Caki2 (cell line): Measurements from ENCODE around the gene PDZD2. TPM values are rescaled to one million over a fixed set of nuclear protein-coding genes. Genes with fewer than 3 reads are reported as not detected.
"Not testable (repeated sequence)": the region's sequence is repeated elsewhere in the genome, so short reads cannot be mapped to it uniquely, and the experiment has no call there.

Source experiments
- DNase-seq: peaks from one replicate; pipeline ENCODE4 v3.0.0-alpha.2; 2015; ENCODE audit warnings: low read depth
- in situ Hi-C: cut with HindIII; loops from 2 replicates; pipeline ENCODE4 v1.10.0; 2016; ENCODE audit warnings: low sequenced_read_pairs, low pct_unique_long_range_greater_than_20kb, mixed read lengths
- total RNA-seq: library from RNA; depleted of rRNA; stranded (reverse); fragments of >200 nt; shearing (Covaris generic); gene quantifications from 2 replicates; pipeline ENCODE4 v1.2.3, GENCODE V29; 2014; ENCODE audit warnings: low replicate concordance

Gene PDZD2
- total RNA-seq, 1 experiment from 2014 or later: 0.17 TPM

DNA sequence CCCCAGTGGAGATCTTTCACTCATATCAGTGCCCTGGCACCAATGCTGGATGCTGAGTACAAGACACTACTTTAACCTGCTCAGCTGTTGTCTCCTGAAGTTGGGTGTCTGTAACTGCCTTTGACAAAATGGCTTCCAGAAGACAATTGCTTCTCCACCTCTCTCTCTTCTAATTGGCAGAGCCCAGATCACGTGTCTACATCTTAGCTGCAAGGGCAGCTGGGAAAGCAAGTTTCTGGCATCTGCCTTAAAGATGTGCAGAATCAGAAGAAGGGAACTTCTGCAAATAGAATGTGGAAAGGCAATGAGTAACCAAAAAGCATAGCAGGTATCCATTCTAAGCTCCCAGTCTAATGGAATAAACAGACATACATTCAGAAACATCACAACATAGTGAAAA, 81.1 kb downstream of the PDZD2 start:
- no peak for DNase-seq
- in situ Hi-C loops: no loop called here

DNA sequence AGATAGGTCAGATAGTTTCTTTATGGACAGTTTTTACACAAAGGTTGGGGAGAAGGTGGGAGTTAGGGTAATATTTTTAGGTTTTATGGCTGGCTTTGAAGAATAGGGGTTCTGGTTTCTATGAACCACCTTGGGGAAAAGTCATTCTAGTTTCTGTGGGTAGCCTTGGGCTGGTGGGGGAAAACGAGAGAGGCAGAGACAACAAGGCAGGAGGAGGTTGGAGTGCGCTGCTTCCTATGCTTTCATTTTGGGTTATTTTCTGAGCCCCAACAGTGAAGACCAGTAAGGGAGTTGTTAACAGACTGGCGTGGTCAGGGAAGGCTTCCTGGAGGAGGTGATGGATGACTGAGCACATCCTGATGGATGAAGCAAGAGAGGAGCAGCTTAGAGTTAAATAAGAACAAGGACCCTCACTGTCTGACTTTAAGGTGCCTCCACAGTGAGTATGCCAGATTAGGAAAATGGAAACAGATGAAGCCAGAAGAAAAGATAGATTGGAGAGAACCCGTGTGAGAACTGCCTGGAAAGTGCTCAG, 81.9 kb downstream of the PDZD2 start:
- DNase-seq: no peak
- in situ Hi-C loops: no loop called here

DNA sequence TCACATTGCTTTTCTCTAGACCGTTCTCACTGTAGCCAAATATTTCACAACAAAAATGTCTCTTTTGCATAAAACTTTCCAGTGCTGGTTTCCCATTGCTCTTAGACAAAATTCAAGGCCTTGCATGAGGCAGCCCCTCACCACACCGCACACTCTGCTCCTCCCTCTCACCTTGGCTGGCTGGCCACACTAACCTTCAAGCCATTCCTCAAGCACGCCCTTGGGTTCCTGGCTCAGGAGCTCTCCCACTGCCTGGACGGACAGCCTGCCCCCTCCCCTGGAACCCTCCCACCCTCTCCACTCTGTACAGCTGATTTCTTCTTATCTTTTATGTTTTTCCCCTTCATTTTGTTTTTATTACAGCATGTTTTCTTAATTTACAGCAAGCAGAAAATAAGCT, 83.2 kb downstream of the PDZD2 start:
- DNase-seq: no peak
- in situ Hi-C loops: no loop called here

DNA sequence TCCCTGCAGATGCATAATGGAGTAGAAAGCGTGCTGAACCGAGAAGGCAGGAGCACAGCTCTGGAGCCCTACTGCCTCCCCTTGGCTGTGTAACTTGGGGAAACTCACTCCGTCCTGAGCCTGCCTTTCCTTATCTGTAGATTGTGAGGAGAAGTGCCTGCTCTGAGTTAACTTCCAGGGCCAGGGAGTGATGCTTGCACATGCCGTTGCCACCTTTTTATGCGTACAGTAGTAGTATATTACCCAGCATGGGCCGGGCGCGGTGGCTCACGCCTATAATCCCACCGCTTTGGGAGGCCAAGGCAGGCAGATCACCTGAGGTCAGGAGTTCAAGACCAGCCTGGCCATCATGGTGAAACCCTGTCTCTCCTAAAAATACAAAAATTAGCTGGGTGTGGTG, 87.1 kb downstream of the PDZD2 start:
- in situ Hi-C loops: no loop called here
- DNase-seq: no peak

DNA sequence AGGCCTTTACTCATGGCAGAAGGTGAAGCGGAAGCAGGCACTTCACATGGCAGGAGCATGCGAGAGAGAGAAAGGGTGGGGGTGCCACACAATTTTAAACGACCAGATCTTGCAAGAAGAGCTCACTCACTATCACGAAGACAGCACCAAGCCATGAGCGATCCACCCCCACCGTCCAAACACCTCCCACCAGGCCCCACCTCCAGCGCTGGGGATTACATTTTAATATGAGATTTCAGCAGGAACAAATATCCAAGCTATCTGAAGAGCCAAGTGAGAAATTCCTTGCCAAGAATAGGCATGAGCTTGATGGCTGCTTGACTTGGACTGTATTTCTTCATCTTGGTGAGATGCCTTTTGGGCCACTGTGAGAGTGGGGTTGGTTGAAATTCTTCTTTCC, 88.0 kb downstream of the PDZD2 start:
- in situ Hi-C loops: no loop called here

DNA sequence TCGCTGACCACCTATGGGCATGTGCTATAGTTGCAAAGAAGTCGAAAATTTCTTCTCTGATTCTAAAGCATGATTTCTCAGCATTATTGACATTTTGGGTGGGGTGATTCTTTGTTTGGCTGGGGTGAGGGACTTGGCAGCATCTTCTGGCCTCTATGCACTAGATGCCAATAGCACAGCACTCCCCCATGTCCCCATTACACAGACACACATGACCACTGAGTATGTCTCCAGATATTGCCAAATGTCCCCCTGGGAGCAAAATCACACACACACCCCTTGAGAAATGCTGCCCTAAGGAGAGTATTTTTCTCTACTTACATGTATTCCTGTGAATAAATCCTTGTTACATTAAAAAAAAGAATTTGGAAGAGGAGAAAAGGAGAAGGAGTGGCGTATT, 89.1 kb downstream of the PDZD2 start:
- DNase-seq: no peak
- in situ Hi-C loops: no loop called here

More for the DNA sequence above, 88.0 kb downstream of the PDZD2 start:
- no peak for DNase-seq

DNA sequence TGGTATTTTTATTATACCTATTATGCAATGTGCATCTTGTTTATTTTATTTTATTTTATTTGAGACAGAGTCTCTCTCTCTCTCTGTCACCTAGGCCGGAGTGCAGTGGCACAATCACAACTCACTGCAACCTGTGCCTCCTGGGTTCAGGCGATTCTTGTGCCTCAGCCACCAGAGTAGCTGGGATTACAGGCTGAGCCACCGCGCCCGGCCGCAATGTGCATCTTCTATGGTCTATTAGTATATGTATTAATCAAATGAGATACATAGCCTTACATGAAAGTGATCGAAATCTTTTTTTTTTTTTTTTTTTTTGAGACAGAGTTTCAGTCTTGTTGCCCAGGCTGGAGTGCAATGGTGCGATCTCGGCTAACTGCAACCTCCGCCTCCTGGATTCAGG, 89.9 kb downstream of the PDZD2 start:
- in situ Hi-C loops, DNase-seq: not testable (repeated sequence)

DNA sequence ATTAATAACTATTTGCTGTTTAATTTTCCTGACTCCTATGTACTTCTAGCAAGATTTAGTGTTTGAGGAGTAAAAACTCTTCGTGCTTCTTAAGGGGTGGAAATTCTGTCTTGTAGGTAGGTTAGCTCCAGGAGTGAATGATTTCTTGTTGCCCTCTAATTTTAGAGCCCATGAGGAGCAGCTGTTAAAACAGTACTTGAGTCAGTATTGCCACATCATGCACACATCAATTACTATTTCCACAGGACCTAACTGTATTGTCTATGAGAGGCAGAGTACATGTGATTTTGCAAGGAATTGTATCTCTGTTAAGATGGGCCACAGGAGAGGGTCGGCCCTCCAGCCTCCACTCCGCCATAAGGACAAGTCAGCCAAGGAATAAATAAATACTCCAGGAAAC, 91.2 kb downstream of the PDZD2 start:
- DNase-seq: no peak
- in situ Hi-C loops: no loop called here

DNA sequence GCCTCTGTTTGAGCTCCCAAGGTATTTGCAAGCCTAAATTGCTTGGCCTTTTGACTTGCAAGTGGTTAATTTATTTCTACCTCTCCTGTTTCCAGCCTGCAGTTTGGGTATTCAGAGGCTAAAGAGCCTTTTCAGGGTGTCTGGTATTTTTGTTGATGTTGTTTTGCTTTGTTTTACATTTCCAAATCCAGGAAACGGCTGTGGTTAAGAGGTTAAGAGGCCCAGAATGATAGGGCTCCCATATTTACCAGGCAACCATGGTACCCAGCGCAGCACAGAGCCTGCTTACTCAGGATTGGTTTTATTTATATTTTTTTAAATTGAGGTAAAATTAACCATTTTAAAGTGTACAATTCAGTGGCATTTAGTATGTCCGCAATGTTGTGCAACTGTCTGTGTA, 92.1 kb downstream of the PDZD2 start:
- DNase-seq: no peak
- in situ Hi-C loops: no loop called here

DNA sequence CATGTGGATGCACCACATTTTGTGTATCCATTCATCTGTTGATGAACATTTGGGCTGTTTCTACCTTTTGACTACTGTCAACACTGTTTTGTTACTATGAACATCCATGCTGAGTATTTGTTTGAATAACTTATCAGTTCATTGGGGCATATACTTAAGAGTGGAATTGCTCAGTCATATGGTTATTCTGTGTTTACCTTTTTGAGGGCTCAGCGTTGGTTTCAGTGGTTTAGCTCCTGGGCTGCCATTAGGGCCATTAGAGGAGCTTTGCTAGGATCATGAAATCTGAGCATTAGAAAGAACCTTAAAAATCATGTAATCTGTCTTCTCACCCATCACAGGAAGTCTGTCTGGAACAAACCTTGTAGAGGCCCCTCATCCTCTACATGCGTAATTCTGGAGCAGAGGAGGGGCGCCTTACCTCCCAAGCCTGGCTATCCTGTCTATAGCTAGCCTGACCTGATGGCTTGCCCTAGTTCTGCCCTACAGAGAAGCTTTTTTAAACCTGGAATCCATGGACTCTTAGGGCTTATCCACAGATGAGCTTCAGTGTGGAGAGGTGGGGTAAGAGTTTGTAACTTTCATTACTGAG, 92.9 kb downstream of the PDZD2 start:
- in situ Hi-C loops: no loop called here
- no peak for DNase-seq

DNA sequence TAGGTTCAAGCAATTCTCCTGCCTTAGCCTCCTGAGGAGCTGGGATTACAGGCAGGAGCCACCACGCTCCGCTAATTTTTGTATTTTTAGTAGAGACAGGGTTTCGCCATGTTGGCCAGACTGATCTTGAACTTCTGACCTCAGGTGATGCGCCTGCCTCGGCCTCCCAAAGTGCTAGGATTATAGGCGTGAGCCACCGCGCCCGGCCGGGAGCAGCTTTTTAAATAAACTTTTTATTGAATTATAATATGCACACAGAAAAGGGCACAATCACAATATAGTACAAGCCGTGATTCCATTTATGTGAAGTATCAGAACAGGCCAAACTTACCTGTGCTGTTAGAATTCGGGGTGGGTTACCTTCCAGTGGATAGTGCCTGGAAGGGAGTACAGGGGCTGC, 93.9 kb downstream of the PDZD2 start:
- DNase-seq, in situ Hi-C loops: not testable (repeated sequence)

DNA sequence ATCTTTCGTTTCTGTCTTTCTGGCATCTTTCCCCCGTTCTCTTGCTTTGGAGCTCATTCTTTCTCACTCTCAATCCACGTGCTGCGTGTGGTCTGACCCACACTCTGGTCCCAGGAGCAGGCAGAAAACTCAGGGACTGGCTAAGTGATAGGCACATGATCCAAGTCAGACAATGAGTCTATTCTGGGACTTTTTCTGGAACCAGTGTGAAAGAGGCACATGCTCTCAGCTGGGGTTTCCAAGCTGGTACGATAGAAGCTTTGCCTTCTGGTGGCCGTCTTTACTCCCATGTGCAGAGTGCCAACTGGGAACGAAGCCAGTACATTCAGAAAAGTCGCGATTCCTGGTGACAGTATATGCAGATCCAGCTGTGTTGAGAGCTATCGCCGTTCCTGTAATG, 94.4 kb downstream of the PDZD2 start:
- in situ Hi-C loops: no loop called here
- DNase-seq: no peak

DNA sequence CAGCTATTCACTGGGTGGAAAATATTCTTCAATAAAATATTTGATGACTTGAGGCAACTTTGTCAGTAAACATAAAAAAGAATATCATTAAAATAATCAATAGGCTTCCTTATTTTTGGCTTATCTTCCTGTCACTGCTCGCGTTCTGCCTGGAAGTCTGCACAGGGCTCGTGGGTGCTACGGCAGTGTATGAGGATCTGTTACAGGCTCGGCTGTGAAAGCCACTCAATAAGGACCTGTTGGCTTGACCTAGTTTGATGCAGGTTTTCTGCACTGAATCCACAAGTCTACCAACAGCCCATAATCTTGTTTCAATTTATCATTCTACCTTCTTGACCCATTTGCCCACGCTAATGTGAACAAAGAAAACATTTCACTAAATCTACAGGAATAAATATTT, 97.2 kb downstream of the PDZD2 start:
- in situ Hi-C loops: no loop called here
- DNase-seq: no peak

DNA sequence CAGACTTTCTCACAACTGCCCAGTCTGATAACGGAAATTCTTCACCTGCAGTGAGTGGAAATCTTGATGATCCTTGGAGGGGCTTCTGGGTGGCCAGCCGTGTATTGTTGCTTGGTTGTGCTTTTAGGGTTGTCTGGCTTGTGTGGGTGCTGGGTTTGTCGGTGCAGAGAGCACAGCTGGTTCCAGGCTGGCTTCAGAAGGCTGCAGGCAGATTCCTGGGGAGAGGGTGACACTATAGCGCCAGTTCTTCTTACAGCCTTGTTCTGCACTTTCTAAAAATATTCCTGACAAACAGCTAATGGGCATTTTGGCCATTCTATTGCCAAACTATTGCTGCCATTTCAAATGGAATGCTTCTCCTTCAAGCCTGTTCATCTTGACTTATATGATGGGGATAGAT, 99.3 kb downstream of the PDZD2 start:
- in situ Hi-C loops: no loop called here
- no peak for DNase-seq

DNA sequence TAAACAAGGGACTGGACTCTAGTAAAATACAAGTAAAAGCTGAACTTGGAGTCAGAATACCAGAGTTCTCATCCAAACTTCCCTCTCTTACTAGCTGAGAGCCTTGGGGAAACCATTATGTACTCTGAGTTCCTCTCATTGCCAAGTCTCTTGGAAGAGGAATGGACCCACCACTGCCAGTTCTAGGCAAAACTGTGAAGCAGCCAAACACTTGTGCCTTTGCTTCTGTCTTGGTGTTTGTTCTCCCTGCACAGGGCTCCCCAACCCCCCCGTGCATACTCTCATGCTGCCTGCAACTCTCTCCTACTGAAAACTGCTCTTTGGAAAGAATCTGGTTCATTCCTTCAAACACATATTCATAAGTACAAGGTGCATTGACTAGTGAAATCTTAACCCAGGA, 102.6 kb downstream of the PDZD2 start:
- in situ Hi-C loops: no loop called here
- no peak for DNase-seq

DNA sequence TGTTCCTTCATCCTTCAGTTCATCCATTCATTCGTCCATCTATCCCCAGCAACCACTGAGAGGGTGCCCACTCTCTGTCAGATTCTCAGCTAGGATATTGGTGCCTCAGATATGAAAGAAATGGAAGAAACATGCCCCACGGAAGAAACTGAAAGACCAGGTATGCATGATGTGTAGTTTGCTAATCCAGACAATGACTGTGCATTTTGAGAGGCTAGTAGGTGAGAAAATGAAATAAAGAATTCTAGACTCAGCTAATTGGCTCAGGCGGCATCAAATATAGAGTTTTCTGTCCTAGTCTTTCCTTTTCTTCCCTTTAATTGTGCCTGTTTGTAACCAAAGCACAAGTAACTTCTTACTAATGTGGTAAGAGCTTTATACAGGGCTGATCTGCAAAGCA, 104.7 kb downstream of the PDZD2 start:
- no peak for DNase-seq
- in situ Hi-C loops: no loop called here

DNA sequence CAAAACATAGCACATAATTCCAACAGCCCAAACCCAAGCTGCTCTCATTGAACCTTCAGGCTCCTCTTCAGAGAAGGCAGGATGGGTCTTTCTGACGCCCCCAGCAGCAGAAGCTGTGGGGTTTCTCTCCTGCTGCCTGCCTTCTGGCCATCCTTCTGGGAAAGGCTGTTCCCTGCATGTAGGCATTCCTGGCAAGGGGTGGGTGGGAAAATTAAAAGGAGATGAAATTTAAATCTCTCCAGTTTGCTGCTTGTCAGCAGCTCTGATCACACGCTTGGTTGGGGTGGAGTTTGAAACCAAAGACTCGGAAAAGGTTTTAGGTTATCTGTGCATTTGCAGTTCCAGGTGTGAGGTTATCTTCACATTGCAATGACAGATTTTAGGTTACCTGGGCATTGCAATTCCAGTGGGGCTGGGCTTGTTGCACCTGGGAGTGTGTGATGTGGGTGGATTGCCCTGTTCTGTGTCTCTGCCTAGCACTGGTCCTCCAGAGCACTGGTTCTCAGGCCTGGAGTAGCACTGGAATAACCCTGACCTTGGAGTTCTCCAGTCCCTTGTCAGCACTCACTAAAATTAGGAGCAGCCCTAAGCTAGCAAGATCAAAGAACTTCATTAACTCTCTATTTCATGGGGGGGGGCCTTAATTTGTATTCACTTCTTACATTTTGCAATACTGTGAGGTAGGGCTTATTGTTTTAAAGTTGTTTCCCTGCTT, 109.7 kb downstream of the PDZD2 start:
- DNase-seq: no peak
- in situ Hi-C loops: no loop called here

DNA sequence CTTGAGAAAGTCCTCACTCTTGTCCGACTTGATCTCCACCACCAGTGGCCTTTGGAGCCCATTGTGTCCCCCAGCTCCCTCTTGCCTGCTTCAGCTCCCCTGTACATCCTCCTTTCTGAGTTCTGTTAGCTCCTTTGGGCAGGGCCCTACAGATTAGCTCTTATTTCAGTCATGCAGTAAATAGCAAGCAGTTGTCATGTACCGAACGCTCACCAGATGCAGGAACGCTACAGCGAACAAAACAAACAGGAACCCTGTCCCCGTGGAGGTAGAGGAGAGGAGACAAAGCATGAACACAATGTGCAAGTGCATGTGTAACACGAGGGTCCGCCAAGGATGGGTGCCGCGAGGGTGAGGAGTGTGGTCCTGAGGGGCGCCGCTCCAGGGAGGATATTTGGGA, 111.3 kb downstream of the PDZD2 start:
- in situ Hi-C loops: no loop called here
- no peak for DNase-seq

DNA sequence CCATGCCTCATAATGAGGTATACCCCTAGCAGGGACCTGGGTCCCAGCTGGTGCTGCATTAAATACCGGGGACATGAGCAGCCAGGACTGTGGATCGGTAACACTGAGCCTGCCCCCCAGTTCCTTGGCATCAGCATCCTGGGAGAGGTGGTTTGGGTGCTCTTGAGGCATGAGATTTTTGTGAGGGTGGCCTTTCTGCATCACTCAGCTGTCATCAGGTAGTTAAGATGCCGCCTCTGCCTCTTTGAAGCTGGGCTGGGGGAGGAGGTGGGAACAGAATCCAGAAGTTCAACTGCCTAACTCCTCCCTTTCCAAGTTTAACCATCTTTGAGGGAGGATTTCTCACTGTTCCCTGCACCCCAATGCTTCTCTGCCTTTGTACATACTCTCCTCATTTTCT, 112.7 kb downstream of the PDZD2 start:
- in situ Hi-C loops: no loop called here

More for the DNA sequence above, 112.7 kb downstream of the PDZD2 start:
- no peak for DNase-seq
